ENCODE measurements around the gene STMN3.

STMN3 gene

GRCh38 chr20:63653041-63653973 lies at the start of gene STMN3:
STMN3 (minus strand) TSS chr20:63653424; CDS start chr20:63653345, 79 bp downstream.
- peak; percentile 85 for DNase-seq

GRCh38 chr20:63702036-63702665 lies 48.9 kb upstream of the STMN3 start:
- DNase-seq = no peak

GRCh38 chr20:63701329-63702035 lies 48.3 kb upstream of the STMN3 start:
- DNase-seq = no peak

GRCh38 chr20:63701051-63701328 lies 47.8 kb upstream of the STMN3 start:
- DNase-seq = no peak

GRCh38 chr20:63700199-63701050 lies 47.2 kb upstream of the STMN3 start:
- no peak for DNase-seq

- no peak for DNase-seq
Measured at GRCh38 chr20:63699466-63700198, 46.4 kb upstream of the STMN3 start.

- DNase-seq = no peak
Measured at GRCh38 chr20:63698739-63699465, 45.7 kb upstream of the STMN3 start.

- no peak for DNase-seq
Measured at GRCh38 chr20:63697868-63698545, 44.8 kb upstream of the STMN3 start.

GRCh38 chr20:63697357-63697867 lies 44.2 kb upstream of the STMN3 start:
- DNase-seq = no peak

GRCh38 chr20:63696628-63697356 lies 43.6 kb upstream of the STMN3 start, which contains the start of gene TNFRSF6B:
TNFRSF6B (plus strand) TSS chr20:63696652; CDS start chr20:63696768, 116 bp downstream.
- DNase-seq = no peak

GRCh38 chr20:63696306-63696627 lies 43.0 kb upstream of the STMN3 start:
- no peak for DNase-seq

- no peak for DNase-seq
Measured at GRCh38 chr20:63695424-63696305, 42.4 kb upstream of the STMN3 start.

- DNase-seq = no peak
Measured at GRCh38 chr20:63694584-63695423, 41.6 kb upstream of the STMN3 start.

- no peak for DNase-seq
Measured at GRCh38 chr20:63693733-63694583, 40.7 kb upstream of the STMN3 start.

GRCh38 chr20:63693083-63693732 lies 40.0 kb upstream of the STMN3 start:
- DNase-seq = no peak

- no peak for DNase-seq
Measured at GRCh38 chr20:63692436-63693082, 39.3 kb upstream of the STMN3 start.
